GM12874 (cell line): ENCODE measurements around the gene TPBGL.

Source experiments
- CTCF ChIP-seq: IDR thresholded peaks from 2 replicates; pipeline ENCODE4 v1.5.1; 2011; ENCODE audit warnings: low read depth, mild to moderate bottlenecking, control low read depth, low read length, moderate library complexity; ENCODE audit not compliant: insufficient read depth

The TPBGL gene

GRCh38 chr11:75249704-75250103, 9.1 kb downstream of the TPBGL start:
- no peak for TF ChIP-seq CTCF

DNA sequence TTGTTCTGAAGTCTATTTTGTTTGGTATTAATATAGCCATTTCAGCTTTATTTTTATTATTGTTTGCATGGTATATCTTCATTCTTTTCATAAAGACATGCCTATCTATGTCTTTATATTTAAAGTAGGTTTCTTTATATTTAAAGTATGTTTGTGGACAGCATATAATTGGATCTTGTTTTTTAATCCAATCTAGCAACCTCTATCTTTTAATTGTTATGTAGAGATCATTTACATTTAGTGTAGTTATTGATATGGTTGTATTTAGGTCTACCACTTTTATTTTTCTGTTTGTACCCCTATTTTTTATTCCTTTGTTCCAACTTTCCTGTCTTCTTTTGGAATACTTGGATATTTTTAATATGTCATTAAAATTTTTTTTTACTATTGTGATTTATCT, 13.8 kb downstream of the TPBGL start:
- no peak for TF ChIP-seq CTCF

DNA sequence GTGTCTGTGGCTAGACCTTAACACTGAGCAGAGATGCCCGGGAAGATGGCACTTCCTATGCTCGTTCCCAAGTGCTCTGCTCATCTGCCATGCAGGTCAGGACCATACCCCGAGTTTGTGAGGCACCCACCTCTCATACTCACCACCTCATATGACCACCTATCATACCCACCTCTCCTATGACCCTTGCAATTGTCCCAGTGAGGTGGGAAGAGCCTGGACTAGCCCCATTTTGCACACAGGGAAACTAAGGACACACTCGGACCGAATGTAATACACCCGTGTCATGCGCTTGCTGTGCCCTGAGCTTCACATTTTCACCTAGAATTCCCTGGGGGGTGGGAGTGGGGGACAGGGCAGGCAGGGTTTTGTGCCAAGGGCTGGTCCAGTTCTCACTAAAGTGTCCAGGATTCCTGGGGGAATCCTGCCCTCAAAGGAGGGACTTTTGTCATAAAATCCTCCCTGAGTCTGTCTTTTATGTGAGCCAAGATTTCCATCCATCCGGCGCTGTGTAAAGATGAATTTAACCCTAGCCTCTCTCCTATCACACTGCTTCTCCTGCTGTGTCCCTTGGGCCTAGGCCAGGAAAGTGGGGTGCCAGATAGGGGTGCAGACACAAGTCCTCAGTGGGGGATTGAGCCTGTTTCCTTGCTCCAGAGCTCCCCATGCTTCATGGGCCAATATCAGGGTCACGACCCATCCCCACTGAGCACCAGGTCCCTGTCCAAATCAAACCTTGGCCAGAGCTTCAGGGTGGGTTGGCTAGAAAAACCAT, 20.0 kb downstream of the TPBGL start:
- TF ChIP-seq CTCF = no peak

GRCh38 chr11:75261902-75262361, 21.4 kb downstream of the TPBGL start:
- no peak for TF ChIP-seq CTCF

DNA sequence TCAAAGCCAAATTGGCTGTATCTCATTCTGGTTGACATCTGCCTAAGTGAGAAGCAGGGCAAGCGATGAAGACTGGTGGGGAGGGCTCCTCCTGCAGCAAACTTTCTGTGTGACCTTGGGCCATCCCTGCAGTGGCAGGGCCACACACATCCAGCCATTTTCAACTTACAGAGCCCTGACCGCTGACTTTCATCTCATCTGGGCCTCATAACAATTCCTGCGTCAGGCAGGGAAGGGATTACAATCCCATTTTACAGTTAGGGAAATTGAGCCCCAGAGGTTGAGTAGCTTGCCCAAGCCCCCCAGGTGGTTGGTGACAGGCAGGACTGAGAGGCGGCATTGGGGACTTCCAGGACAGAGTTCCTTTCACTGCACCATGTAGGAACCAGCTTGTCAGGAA, 21.9 kb downstream of the TPBGL start:
- no peak for TF ChIP-seq CTCF

DNA sequence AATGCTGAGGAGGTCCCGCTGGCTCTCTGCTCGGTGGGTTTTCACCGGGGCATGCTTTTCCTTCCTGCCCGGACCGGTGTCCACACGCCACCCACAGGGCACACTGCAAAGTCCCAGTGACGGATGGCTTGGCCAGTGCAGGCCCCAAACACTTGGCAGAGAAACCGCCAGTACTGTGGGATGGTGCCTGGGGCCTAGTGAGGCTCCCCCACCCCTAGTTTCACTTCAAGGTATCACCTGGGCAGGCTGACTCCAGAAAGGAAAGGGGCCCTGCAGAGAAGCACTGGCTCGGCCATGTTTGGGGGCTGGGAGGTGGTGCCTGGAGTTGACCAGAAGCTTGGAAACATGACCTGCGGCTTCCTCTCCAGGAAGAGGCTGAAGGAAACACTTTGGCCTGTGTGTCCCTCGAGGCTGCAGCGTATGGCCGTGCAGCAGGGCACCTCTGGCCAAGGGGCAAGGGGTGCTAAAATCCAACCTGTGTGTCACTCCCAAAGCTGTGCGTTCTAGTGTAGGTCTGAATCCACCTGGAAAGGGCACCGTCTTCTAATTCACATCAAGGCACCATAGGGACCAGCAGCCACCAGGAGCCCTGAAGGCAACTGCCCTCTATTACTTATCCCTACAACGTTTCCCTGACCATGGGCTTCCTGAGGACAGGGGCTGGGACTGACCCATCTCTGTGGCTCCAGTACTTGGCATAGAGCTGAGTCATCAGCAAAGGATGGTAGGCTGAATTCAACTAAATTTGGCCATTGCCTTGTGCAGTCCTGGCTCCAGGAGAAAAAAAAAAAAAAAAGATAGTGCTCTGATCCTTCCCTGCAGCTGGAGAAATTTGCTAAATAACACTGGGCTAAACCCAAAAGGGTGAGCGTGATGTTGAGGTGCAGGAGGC, 22.6 kb downstream of the TPBGL start:
- TF ChIP-seq CTCF = no peak

DNA sequence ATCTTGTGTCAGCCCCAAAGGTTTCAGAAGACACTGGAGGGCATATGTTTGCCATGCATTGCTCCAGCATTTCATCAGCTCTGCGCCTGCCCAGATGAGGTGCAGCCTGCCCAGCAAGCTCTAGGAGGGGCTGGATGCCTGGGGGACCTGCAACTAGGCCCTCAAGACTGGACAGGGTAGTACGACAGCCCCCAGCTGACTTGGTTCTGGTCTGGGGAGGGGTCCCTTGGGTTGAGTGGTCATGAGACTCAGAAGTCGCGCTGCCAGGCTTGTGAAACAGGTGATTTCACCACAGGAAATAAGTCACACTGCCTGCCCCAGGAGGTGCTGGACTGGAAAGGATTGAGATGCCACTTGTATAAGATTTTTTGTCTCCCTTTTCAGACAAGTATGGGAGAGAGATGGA, 23.4 kb downstream of the TPBGL start:
- no peak for TF ChIP-seq CTCF
